HEK293 (cell line): ENCODE data around the gene TMEM203.
A peak's percentile ranks its signal among the peaks of the same experiment; 100 is the strongest.

ENCODE experiments used
- BCL11B ChIP-seq: fragments of 450-650 bp; formaldehyde crosslinking; IDR thresholded peaks from 2 replicates; pipeline ENCODE4 v1.5.1; 2016; ENCODE audit warnings: low read depth, missing biosample characterization, missing genetic modification characterization
- GLI2 ChIP-seq: fragments of 450-650 bp; formaldehyde crosslinking; IDR thresholded peaks from 2 replicates; pipeline ENCODE4; 2017; ENCODE audit warnings: missing biosample characterization, missing genetic modification characterization, low read depth, borderline replicate concordance
- HIC1 ChIP-seq: fragments of 450-650 bp; formaldehyde crosslinking; IDR thresholded peaks from 2 replicates; pipeline ENCODE4 v1.5.1; 2016; ENCODE audit warnings: missing biosample characterization, missing genetic modification characterization
- KLF16 ChIP-seq: fragments of 450-650 bp; formaldehyde crosslinking; IDR thresholded peaks from 2 replicates; pipeline ENCODE4 v1.5.1; 2017; ENCODE audit warnings: missing biosample characterization, missing genetic modification characterization
- PATZ1 ChIP-seq: fragments of 450-650 bp; formaldehyde crosslinking; IDR thresholded peaks from 2 replicates; pipeline ENCODE4 v1.5.1; 2016; ENCODE audit warnings: missing biosample characterization, missing genetic modification characterization
- SP2 ChIP-seq: fragments of 450-650 bp; formaldehyde crosslinking; IDR thresholded peaks from 2 replicates; pipeline ENCODE4 v1.5.1; 2016; ENCODE audit warnings: missing biosample characterization, missing genetic modification characterization
- YY2 ChIP-seq: fragments of 450-650 bp; formaldehyde crosslinking; IDR thresholded peaks from 2 replicates; pipeline ENCODE4 v1.5.1; 2016; ENCODE audit warnings: missing biosample characterization, missing genetic modification characterization
- ZNF16 ChIP-seq: fragments of 450-650 bp; formaldehyde crosslinking; IDR thresholded peaks from 2 replicates; pipeline ENCODE4 v1.5.1; 2016; ENCODE audit warnings: low read depth, missing biosample characterization, missing genetic modification characterization
- ZNF174 ChIP-seq: fragments of 450-650 bp; formaldehyde crosslinking; IDR thresholded peaks from 2 replicates; pipeline ENCODE4 v1.5.0; 2017; ENCODE audit warnings: missing biosample characterization, mild to moderate bottlenecking, missing genetic modification characterization
- ZNF19 ChIP-seq: fragments of 450-650 bp; formaldehyde crosslinking; IDR thresholded peaks from 2 replicates; pipeline ENCODE4; 2016; ENCODE audit warnings: missing biosample characterization, missing genetic modification characterization, low read depth
- ZNF324 ChIP-seq: fragments of 450-650 bp; formaldehyde crosslinking; IDR thresholded peaks from 2 replicates; pipeline ENCODE4 v1.5.1; 2016; ENCODE audit warnings: missing biosample characterization, missing genetic modification characterization
- ZNF335 ChIP-seq: fragments of 450-650 bp; formaldehyde crosslinking; conservative IDR thresholded peaks from 2 replicates; pipeline ENCODE4 v1.5.1; 2016; ENCODE audit warnings: missing biosample characterization, missing genetic modification characterization
- ZNF529 ChIP-seq: fragments of 450-650 bp; formaldehyde crosslinking; IDR thresholded peaks from 2 replicates; pipeline ENCODE4 v1.5.1; 2017; ENCODE audit warnings: missing genetic modification characterization, missing biosample characterization; ENCODE audit not compliant: insufficient replicate concordance
- ZNF596 ChIP-seq: fragments of 450-650 bp; IDR thresholded peaks from 2 replicates; pipeline ENCODE4 v1.5.0; 2018; ENCODE audit warnings: missing biosample characterization, mild to moderate bottlenecking, missing genetic modification characterization, moderate library complexity
- ZNF777 ChIP-seq: fragments of 450-650 bp; formaldehyde crosslinking; IDR thresholded peaks from 2 replicates; pipeline ENCODE4 v1.5.1; 2017; ENCODE audit warnings: missing biosample characterization, missing genetic modification characterization, borderline replicate concordance
- TF ChIP-seq, protein P1 (sequence below): fragments of 450-650 bp; formaldehyde crosslinking; IDR thresholded peaks from 2 replicates; pipeline ENCODE4 v1.5.1; 2017; ENCODE audit warnings: missing biosample characterization, missing genetic modification characterization
- TF ChIP-seq, protein P2 (sequence below): fragments of 450-650 bp; formaldehyde crosslinking; IDR thresholded peaks from 2 replicates; pipeline ENCODE4 v1.5.1; 2016; ENCODE audit warnings: missing biosample characterization, missing genetic modification characterization
- TF ChIP-seq, protein P3 (sequence below): fragments of 450-650 bp; IDR thresholded peaks from 2 replicates; pipeline ENCODE4 v1.5.1; 2018; ENCODE audit warnings: missing biosample characterization, missing genetic modification characterization
- TF ChIP-seq, protein P4 (sequence below): fragments of 450-650 bp; formaldehyde crosslinking; IDR thresholded peaks from 2 replicates; pipeline ENCODE4 v1.5.1; 2016; ENCODE audit warnings: missing biosample characterization, missing genetic modification characterization

Gene TMEM203

DNA sequence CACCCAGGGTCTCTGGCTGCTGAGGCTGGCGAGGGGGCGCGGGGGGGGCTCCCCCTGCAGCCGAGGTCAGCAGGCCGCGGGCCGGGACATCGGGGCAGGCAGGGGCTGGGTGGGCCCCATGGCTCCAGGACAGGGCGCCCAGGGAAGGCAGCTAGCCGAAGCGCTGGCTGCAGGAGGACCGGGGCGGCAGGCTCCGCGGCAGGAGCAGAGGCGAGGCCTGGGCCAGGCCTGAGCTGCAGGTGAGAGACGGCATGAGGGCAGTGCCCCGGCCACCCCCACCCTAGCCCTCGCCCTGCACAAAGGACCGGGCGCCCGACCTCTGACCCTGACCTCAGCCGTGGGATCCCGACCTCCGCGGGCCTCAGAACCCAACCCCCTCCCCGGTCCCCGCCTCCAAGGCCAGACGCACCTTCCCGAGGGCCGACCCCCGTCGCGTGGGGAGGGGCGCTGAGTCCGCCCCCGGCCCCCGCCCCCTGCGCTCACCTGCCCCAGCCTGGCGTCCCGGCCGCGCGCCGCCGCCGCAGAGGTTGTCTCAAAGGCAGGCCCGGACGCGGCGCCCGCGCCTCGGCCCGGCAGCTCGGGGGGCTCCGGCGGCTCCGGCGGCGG, 16.2 kb upstream of the TMEM203 start (continued):
- TF ChIP-seq ZNF529 (tag by site-specific recombination) (no peak), ZNF596 (tag by site-specific recombination) (no peak), ZNF324 (no peak), KLF16 (tag by site-specific recombination) (0 out of 2 replicates have a peak, but pooled peaks have one; percentile 20), ZNF16 (no peak), PATZ1 (tag by site-specific recombination) (peak; percentile 56), ZNF777 (tag by site-specific recombination) (no peak), YY2 (no peak), SP2 (peak; percentile 35), BCL11B (tag by site-specific recombination) (peak; percentile 95), ZNF19 (tag by site-specific recombination) (no peak), HIC1 (tag by site-specific recombination) (peak; percentile 75; the same call in 1 of the 2 replicates), ZNF174 (tag by site-specific recombination) (no peak), GLI2 (no peak), ZNF335 (peak; percentile 46)
- TF ChIP-seq, protein P1, sequence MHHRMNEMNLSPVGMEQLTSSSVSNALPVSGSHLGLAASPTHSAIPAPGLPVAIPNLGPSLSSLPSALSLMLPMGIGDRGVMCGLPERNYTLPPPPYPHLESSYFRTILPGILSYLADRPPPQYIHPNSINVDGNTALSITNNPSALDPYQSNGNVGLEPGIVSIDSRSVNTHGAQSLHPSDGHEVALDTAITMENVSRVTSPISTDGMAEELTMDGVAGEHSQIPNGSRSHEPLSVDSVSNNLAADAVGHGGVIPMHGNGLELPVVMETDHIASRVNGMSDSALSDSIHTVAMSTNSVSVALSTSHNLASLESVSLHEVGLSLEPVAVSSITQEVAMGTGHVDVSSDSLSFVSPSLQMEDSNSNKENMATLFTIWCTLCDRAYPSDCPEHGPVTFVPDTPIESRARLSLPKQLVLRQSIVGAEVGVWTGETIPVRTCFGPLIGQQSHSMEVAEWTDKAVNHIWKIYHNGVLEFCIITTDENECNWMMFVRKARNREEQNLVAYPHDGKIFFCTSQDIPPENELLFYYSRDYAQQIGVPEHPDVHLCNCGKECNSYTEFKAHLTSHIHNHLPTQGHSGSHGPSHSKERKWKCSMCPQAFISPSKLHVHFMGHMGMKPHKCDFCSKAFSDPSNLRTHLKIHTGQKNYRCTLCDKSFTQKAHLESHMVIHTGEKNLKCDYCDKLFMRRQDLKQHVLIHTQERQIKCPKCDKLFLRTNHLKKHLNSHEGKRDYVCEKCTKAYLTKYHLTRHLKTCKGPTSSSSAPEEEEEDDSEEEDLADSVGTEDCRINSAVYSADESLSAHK (tag by site-specific recombination) = no peak
- TF ChIP-seq, protein P2, sequence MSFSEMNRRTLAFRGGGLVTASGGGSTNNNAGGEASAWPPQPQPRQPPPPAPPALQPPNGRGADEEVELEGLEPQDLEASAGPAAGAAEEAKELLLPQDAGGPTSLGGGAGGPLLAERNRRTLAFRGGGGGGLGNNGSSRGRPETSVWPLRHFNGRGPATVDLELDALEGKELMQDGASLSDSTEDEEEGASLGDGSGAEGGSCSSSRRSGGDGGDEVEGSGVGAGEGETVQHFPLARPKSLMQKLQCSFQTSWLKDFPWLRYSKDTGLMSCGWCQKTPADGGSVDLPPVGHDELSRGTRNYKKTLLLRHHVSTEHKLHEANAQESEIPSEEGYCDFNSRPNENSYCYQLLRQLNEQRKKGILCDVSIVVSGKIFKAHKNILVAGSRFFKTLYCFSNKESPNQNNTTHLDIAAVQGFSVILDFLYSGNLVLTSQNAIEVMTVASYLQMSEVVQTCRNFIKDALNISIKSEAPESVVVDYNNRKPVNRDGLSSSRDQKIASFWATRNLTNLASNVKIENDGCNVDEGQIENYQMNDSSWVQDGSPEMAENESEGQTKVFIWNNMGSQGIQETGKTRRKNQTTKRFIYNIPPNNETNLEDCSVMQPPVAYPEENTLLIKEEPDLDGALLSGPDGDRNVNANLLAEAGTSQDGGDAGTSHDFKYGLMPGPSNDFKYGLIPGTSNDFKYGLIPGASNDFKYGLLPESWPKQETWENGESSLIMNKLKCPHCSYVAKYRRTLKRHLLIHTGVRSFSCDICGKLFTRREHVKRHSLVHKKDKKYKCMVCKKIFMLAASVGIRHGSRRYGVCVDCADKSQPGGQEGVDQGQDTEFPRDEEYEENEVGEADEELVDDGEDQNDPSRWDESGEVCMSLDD (tag by site-specific recombination) = no peak
- TF ChIP-seq, protein P3, sequence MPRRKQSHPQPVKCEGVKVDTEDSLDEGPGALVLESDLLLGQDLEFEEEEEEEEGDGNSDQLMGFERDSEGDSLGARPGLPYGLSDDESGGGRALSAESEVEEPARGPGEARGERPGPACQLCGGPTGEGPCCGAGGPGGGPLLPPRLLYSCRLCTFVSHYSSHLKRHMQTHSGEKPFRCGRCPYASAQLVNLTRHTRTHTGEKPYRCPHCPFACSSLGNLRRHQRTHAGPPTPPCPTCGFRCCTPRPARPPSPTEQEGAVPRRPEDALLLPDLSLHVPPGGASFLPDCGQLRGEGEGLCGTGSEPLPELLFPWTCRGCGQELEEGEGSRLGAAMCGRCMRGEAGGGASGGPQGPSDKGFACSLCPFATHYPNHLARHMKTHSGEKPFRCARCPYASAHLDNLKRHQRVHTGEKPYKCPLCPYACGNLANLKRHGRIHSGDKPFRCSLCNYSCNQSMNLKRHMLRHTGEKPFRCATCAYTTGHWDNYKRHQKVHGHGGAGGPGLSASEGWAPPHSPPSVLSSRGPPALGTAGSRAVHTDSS (tag by site-specific recombination) = no peak
- TF ChIP-seq, protein P4, sequence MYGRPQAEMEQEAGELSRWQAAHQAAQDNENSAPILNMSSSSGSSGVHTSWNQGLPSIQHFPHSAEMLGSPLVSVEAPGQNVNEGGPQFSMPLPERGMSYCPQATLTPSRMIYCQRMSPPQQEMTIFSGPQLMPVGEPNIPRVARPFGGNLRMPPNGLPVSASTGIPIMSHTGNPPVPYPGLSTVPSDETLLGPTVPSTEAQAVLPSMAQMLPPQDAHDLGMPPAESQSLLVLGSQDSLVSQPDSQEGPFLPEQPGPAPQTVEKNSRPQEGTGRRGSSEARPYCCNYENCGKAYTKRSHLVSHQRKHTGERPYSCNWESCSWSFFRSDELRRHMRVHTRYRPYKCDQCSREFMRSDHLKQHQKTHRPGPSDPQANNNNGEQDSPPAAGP (tag by site-specific recombination) = no peak
- TF ChIP-seq, all 188 proteins: peak for 14
